HepG2 (cell line): Measurements from ENCODE around the gene DYRK2. TPM values are rescaled to one million over a fixed set of nuclear protein-coding genes. Genes with fewer than 3 reads are reported as not detected.

ENCODE experiments used
- ATAC-seq: fragments of 200-7000 bp; cut with Tn5 transposase; 3 replicates; pipeline ENCODE4 v1.9.1; 2020; ENCODE audit warnings: mild to moderate bottlenecking, moderate library complexity
- BruUV-seq: library from RNA; stranded (reverse); fragments of 400-500 nt; replicated peaks from 2 replicates; lab custom pipeline; 2021; lab: Mats Ljungman, UMichigan
- CTCF ChIA-PET: fragments of 300-600 bp; formaldehyde crosslinking; extraction: SDS; loops from one replicate; lab custom pipeline; 2021; ENCODE audit warnings: low total read pairs, inconsistent platforms, low intra/inter-chr PET ratio; lab: Yijun Ruan, JAX
- POLR2A ChIA-PET: fragments of 350-600 bp; sonication (Branson Sonifier 250); formaldehyde crosslinking; loops from one replicate; lab custom pipeline; 2020; ENCODE audit warnings: antibody characterized with exemption, inconsistent platforms; lab: Yijun Ruan, JAX
- DNase-seq: peaks from one replicate; pipeline ENCODE4 v3.0.0-alpha.2; 2015; ENCODE audit warnings: low spot score
- FAIRE-seq: peaks from 3 replicates; lab custom pipeline; 2011; peaks lifted over from hg19 to GRCh38; lab: Jason Lieb, UNC
- H2AFZ ChIP-seq: one replicate; pipeline ENCODE4 v1.6.1; 2011; ENCODE audit warnings: low read length, inconsistent platforms
- H3K27ac ChIP-seq: fragments of 300-600 bp; 3 replicates; pipeline ENCODE4 v1.8.0; 2011; ENCODE audit warnings: mixed run types, mild to moderate bottlenecking, mixed read lengths, low read length, inconsistent platforms; ENCODE audit not compliant: insufficient read depth; ENCODE audit errors: extremely low read length
- H3K27me3 ChIP-seq, 2 experiments: fragments of 200-600 bp in 1 of 2; 2 replicates in 1 of 2; 3 replicates in 1 of 2; pipeline versions ENCODE4 v1.6.0 to v1.8.0; 2011; ENCODE audit warnings: low read length in 2 of 2, mild to moderate bottlenecking in 2 of 2, moderate library complexity in 2 of 2, inconsistent platforms in 1 of 2; ENCODE audit not compliant: insufficient read depth in 2 of 2, control insufficient read depth in 1 of 2
- H3K36me3 ChIP-seq, 2 experiments: fragments of 200-600 bp in 1 of 2; replicated peaks in 1 of 2; 2 replicates in 1 of 2; 3 replicates in 1 of 2; pipeline versions ENCODE4 v1.5.1 to v1.8.0; 2011; ENCODE audit warnings: low read length in 2 of 2, inconsistent platforms in 1 of 2; ENCODE audit not compliant: insufficient read depth in 2 of 2, control insufficient read depth in 1 of 2
- H3K4me1 ChIP-seq: 2 replicates; pipeline ENCODE4 v1.5.1; 2012; ENCODE audit warnings: low read length, inconsistent platforms; ENCODE audit not compliant: insufficient read depth
- H3K4me2 ChIP-seq: 2 replicates; pipeline ENCODE4 v1.6.0; 2011; ENCODE audit warnings: low read depth, low read length, inconsistent platforms
- H3K4me3 ChIP-seq, 3 experiments: fragments of 200-600 bp in 1 of 3; sonication (generic), shearing (Covaris generic) in 1 of 3; replicated peaks in 1 of 3; 2 replicates each; pipeline ENCODE4 v1.5.1; 2011 to 2016; ENCODE audit warnings: low read length in 3 of 3, inconsistent platforms in 2 of 3, low read depth in 2 of 3, mild to moderate bottlenecking in 2 of 3, control low read depth in 1 of 3, mixed read lengths in 1 of 3; ENCODE audit not compliant: insufficient read depth in 1 of 3
- H3K79me2 ChIP-seq: one replicate; pipeline ENCODE4 v1.6.1; 2011; ENCODE audit warnings: low read length, inconsistent platforms; ENCODE audit not compliant: insufficient read depth
- H3K9ac ChIP-seq: 2 replicates; pipeline ENCODE4 v1.6.0; 2011; ENCODE audit warnings: mild to moderate bottlenecking, low read depth, low read length, inconsistent platforms; ENCODE audit not compliant: insufficient read depth
- H3K9me3 ChIP-seq: 2 replicates; pipeline ENCODE4 v1.5.1; 2012; ENCODE audit warnings: mild to moderate bottlenecking, low read length
- H4K20me1 ChIP-seq: 2 replicates; pipeline ENCODE4 v1.6.0; 2011; ENCODE audit warnings: inconsistent platforms, mild to moderate bottlenecking, low read length, moderate library complexity; ENCODE audit not compliant: insufficient read depth
- DNMT3B ChIP-seq: conservative IDR thresholded peaks from 2 replicates; pipeline ENCODE4 v1.6.1; 2016; ENCODE audit warnings: missing biosample characterization, control low read depth
- MAFF ChIP-seq: IDR thresholded peaks from 2 replicates; pipeline ENCODE4 v1.6.1; 2011; ENCODE audit warnings: low read depth, low read length, improper control_type of control experiment
- MAFK ChIP-seq, 2 experiments: IDR thresholded peaks in 1 of 2; conservative IDR thresholded peaks in 1 of 2; 2 replicates each; pipeline ENCODE4 v1.6.1; 2011; ENCODE audit warnings: improper control_type of control experiment in 2 of 2, low read length in 2 of 2
- MIXL1 ChIP-seq: IDR thresholded peaks from 2 replicates; pipeline ENCODE4 v1.6.1; 2016
- NFIC ChIP-seq: IDR thresholded peaks from 2 replicates; pipeline ENCODE4 v1.6.1; 2012; ENCODE audit warnings: mild to moderate bottlenecking, low read length, inconsistent platforms
- PRMT3 ChIP-seq: sonication (generic); formaldehyde crosslinking; IDR thresholded peaks from 2 replicates; pipeline ENCODE4 v1.8.1; 2022; ENCODE audit warnings: low read depth, mild to moderate bottlenecking, moderate library complexity, missing genetic modification reagents, borderline replicate concordance
- RARG ChIP-seq: sonication (generic); formaldehyde crosslinking; IDR thresholded peaks from 2 replicates; pipeline ENCODE4 v1.4.0; 2020; ENCODE audit warnings: low read depth, mild to moderate bottlenecking, missing genetic modification reagents
- REL ChIP-seq: sonication (generic); formaldehyde crosslinking; conservative IDR thresholded peaks from 2 replicates; pipeline ENCODE4 v1.8.0; 2022; ENCODE audit warnings: mild to moderate bottlenecking, missing genetic modification reagents, moderate library complexity
- TBP ChIP-seq: sonication (generic); formaldehyde crosslinking; IDR thresholded peaks from 2 replicates; pipeline ENCODE4 v1.5.0; 2020; ENCODE audit warnings: missing genetic modification reagents
- ZNF264 ChIP-seq: sonication (generic); formaldehyde crosslinking; IDR thresholded peaks from 2 replicates; pipeline ENCODE4 v1.4.0; 2020; ENCODE audit warnings: missing genetic modification reagents
- ZNF446 ChIP-seq: sonication (generic); formaldehyde crosslinking; IDR thresholded peaks from 2 replicates; pipeline ENCODE4 v1.5.0; 2020; ENCODE audit warnings: mild to moderate bottlenecking, missing genetic modification reagents
- ZNF546 ChIP-seq: sonication (generic); formaldehyde crosslinking; conservative IDR thresholded peaks from 2 replicates; pipeline ENCODE4 v1.8.1; 2023; ENCODE audit warnings: mild to moderate bottlenecking, missing genetic modification reagents
- ZNF724P ChIP-seq: sonication (generic); formaldehyde crosslinking; IDR thresholded peaks from 2 replicates; pipeline ENCODE4 v1.8.0; 2022; ENCODE audit warnings: missing genetic modification reagents, borderline replicate concordance
- ZNF790 ChIP-seq: sonication (generic); formaldehyde crosslinking; IDR thresholded peaks from 2 replicates; pipeline ENCODE4 v1.8.0; 2022; ENCODE audit warnings: missing genetic modification reagents, mild to moderate bottlenecking, borderline replicate concordance
- ZZZ3 ChIP-seq: sonication (generic); formaldehyde crosslinking; IDR thresholded peaks from 2 replicates; pipeline ENCODE4 v1.4.0; 2020; ENCODE audit warnings: missing genetic modification reagents, mild to moderate bottlenecking, borderline replicate concordance
- WGBS: methylation state at CpG from one replicate; pipeline ENCODE4 v1.1.6; 2017; ENCODE audit warnings: low lambda C conversion rate; 5-methylcytosine and 5-hydroxymethylcytosine counted together
- in situ Hi-C: cut with HindIII; loops from 2 replicates; pipeline ENCODE4 v1.10.0; 2017; ENCODE audit warnings: low pct_unique_long_range_greater_than_20kb; ENCODE audit not compliant: extremely low pct_ligation_motif_present
- intact Hi-C: fragments of 100-400 bp; cut with micrococcal nuclease; formaldehyde crosslinking; loops from one replicate; pipeline ENCODE4 v1.10.0; 2022; ENCODE audit not compliant: unreplicated experiment
- polyA plus RNA-seq, 8 experiments: library from polyadenylated mRNA; depleted of rRNA in 3 of 8; stranded (reverse) in 7 of 8; unstranded in 1 of 8; fragments of >200 nt; fragmentation: Illumina TruSeq in 4 of 8; extraction: Trizol in 4 of 8; gene quantifications; 2 replicates each; pipeline versions ENCODE4 v1.2.1 to v1.2.3, GENCODE V29; 2011 to 2016; ENCODE audit warnings: low read depth in 4 of 8, missing spikeins in 1 of 8, mixed read lengths in 1 of 8; ENCODE audit not compliant: insufficient read depth in 1 of 8
- total RNA-seq, 5 experiments: library from RNA; depleted of rRNA; stranded (reverse); fragments of >200 nt; fragmentation: Illumina TruSeq; extraction: Trizol; gene quantifications; 2 replicates each; pipeline ENCODE4 v1.2.3, GENCODE V29; 2016; ENCODE audit warnings: low read depth in 1 of 5
- TF ChIP-seq, protein P1 (sequence below): sonication (generic); formaldehyde crosslinking; IDR thresholded peaks from 2 replicates; pipeline ENCODE4 v1.5.1; 2020; ENCODE audit warnings: mild to moderate bottlenecking, moderate library complexity, missing genetic modification reagents
- TF ChIP-seq, protein P2 (sequence below): sonication (generic); formaldehyde crosslinking; IDR thresholded peaks from 2 replicates; pipeline ENCODE4 v1.4.0; 2020; ENCODE audit warnings: missing genetic modification reagents

DYRK2 gene
- total and polyA plus RNA-seq, 2 of the 13 experiments (the other 11 are each of a cell fraction or from before 2014, with no cell fraction given): 8.2 to 11.5 TPM

DNA sequence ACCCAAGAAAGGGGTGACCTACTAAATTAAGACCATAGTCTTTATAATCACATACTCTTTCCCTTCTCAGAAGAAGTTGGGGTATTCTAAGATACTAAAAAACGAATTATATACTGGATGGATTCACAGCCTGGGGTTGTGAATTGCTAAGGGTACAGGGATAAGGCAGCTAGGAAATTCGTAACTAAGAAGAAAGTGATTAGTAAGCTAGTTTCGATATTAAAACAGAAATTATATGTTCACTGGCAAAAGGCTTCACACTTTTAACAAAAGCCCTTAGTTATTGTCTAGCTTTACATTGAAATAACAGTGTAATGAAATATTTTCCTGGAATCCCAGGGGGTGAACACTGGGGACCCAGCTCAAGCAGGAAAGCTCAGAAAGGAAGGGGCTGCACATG is 35.5 kb upstream of the DYRK2 start:
- no peak overlapping the region for H3K27ac ChIP-seq
- no peaks in the 10 kb centered on the region for H3K79me2 ChIP-seq
- no peak for FAIRE-seq
- no peak for TF ChIP-seq REL (CRISPR knock-in tag)
- no peak for TF ChIP-seq DNMT3B (CRISPR knock-in tag)
- no peak for TF ChIP-seq ZNF546
- 0 out of 2 replicates have a peak, but pooled peaks have one; percentile 28 for TF ChIP-seq MAFF
- no peak for TF ChIP-seq ZNF264 (CRISPR knock-in tag)
- TF ChIP-seq, protein P1, sequence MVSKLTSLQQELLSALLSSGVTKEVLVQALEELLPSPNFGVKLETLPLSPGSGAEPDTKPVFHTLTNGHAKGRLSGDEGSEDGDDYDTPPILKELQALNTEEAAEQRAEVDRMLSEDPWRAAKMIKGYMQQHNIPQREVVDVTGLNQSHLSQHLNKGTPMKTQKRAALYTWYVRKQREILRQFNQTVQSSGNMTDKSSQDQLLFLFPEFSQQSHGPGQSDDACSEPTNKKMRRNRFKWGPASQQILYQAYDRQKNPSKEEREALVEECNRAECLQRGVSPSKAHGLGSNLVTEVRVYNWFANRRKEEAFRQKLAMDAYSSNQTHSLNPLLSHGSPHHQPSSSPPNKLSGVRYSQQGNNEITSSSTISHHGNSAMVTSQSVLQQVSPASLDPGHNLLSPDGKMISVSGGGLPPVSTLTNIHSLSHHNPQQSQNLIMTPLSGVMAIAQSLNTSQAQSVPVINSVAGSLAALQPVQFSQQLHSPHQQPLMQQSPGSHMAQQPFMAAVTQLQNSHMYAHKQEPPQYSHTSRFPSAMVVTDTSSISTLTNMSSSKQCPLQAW (CRISPR knock-in tag): no peak
- TF ChIP-seq ZZZ3 (CRISPR knock-in tag): no peak
- no peak for TF ChIP-seq RARG (CRISPR knock-in tag)
- no peak for TF ChIP-seq ZNF446 (CRISPR knock-in tag)
- TF ChIP-seq ZNF790 (CRISPR knock-in tag): no peak
- TF ChIP-seq PRMT3 (CRISPR knock-in tag): no peak
- no peak for TF ChIP-seq TBP
- no peak for TF ChIP-seq NFIC
- no peak for TF ChIP-seq MIXL1
- TF ChIP-seq, protein P2, sequence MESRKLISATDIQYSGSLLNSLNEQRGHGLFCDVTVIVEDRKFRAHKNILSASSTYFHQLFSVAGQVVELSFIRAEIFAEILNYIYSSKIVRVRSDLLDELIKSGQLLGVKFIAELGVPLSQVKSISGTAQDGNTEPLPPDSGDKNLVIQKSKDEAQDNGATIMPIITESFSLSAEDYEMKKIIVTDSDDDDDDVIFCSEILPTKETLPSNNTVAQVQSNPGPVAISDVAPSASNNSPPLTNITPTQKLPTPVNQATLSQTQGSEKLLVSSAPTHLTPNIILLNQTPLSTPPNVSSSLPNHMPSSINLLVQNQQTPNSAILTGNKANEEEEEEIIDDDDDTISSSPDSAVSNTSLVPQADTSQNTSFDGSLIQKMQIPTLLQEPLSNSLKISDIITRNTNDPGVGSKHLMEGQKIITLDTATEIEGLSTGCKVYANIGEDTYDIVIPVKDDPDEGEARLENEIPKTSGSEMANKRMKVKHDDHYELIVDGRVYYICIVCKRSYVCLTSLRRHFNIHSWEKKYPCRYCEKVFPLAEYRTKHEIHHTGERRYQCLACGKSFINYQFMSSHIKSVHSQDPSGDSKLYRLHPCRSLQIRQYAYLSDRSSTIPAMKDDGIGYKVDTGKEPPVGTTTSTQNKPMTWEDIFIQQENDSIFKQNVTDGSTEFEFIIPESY (CRISPR knock-in tag): no peak
- peak; percentile 12 to 43; a peak in 1 of 4 replicates for TF ChIP-seq MAFK (conservative IDR thresholded peaks at IDR 0.05 in 1 of 2, IDR thresholded peaks at IDR 0.05 in 1 of 2; ENCODE audit: low read length in 2 of 2)
- no peak for TF ChIP-seq ZNF724P
- ATAC-seq: no peak
- H3K27me3 ChIP-seq: no peaks in the 10 kb centered on the region; a peak in 1 of 5 replicates
- in situ Hi-C loops: no loop called here
- ChIA-PET POLR2A (no interaction called here), CTCF (no interaction called here)
- H3K4me3 ChIP-seq: no peak overlapping the region
- H3K9me3 ChIP-seq: no peaks in the 10 kb centered on the region
- no peak overlapping the region for H2AFZ ChIP-seq
- intact Hi-C loops: no loop called here
- H4K20me1 ChIP-seq: no peaks in the 10 kb centered on the region
- BruUV-seq: no TSS peak
- H3K4me2 ChIP-seq: no peak overlapping the region
- no peaks in the 10 kb centered on the region for H3K4me1 ChIP-seq
- DNase-seq: no peak
- WGBS: 2% methylated on average over 3 of the region's 3 CpGs
- no peaks in the 10 kb centered on the region for H3K36me3 ChIP-seq
- no peak overlapping the region for H3K9ac ChIP-seq
